DND-41 (cell line): Measurements from ENCODE around the gene MEAK7.

Experiments used
- ATAC-seq: fragments of 200-7000 bp; cut with Tn5 transposase; 3 replicates; pipeline ENCODE4 v1.9.1; 2021; ENCODE audit warnings: low read depth; ENCODE audit not compliant: insufficient read depth
- DNase-seq: peaks from one replicate; pipeline ENCODE4 v3.0.0-alpha.2; 2020
- H2AFZ ChIP-seq: 2 replicates; pipeline ENCODE4 v1.6.0; 2012; ENCODE audit warnings: low read depth, low read length
- H3K27ac ChIP-seq: 2 replicates; pipeline ENCODE4 v1.5.1; 2012; ENCODE audit warnings: low read length, inconsistent platforms
- H3K27me3 ChIP-seq: fragments of 200-600 bp; sonication (generic); 2 replicates; pipeline ENCODE4 v1.6.0; 2012; ENCODE audit warnings: low read length, mild to moderate bottlenecking, inconsistent platforms; ENCODE audit not compliant: insufficient read depth, poor library complexity
- H3K36me3 ChIP-seq: 2 replicates; pipeline ENCODE4 v1.5.1; 2012; ENCODE audit warnings: low read length, inconsistent platforms; ENCODE audit not compliant: insufficient read depth
- H3K4me1 ChIP-seq: 2 replicates; pipeline ENCODE4 v1.5.1; 2012; ENCODE audit warnings: mild to moderate bottlenecking, low read length; ENCODE audit not compliant: insufficient read depth
- H3K4me2 ChIP-seq: 2 replicates; pipeline ENCODE4 v1.6.0; 2012; ENCODE audit warnings: mild to moderate bottlenecking, moderate library complexity, low read length, inconsistent platforms; ENCODE audit not compliant: insufficient read depth
- H3K4me3 ChIP-seq, 2 experiments: fragments of 200-600 bp in 1 of 2; shearing (Covaris generic) in 1 of 2; 2 replicates each; pipeline ENCODE4 v1.5.1; 2012 to 2016; ENCODE audit warnings: inconsistent platforms in 2 of 2, low read length in 2 of 2, mild to moderate bottlenecking in 2 of 2, low read depth in 1 of 2, moderate library complexity in 1 of 2
- H3K79me2 ChIP-seq: 2 replicates; pipeline ENCODE4 v1.6.0; 2012; ENCODE audit warnings: low read length, inconsistent platforms; ENCODE audit not compliant: insufficient read depth
- H3K9ac ChIP-seq: 2 replicates; pipeline ENCODE4 v1.6.0; 2012; ENCODE audit warnings: low read depth, mild to moderate bottlenecking, inconsistent platforms, low read length, moderate library complexity
- H3K9me3 ChIP-seq: 2 replicates; pipeline ENCODE4 v1.5.1; 2012; ENCODE audit warnings: low read length, moderate library complexity, mild to moderate bottlenecking, inconsistent platforms; ENCODE audit not compliant: insufficient read depth, severe bottlenecking
- H4K20me1 ChIP-seq: 2 replicates; pipeline ENCODE4 v1.6.0; 2012; ENCODE audit warnings: low read length; ENCODE audit not compliant: insufficient read depth
- EZH2 ChIP-seq: IDR thresholded peaks from 3 replicates; pipeline ENCODE4 v1.6.1; 2012; ENCODE audit warnings: borderline replicate concordance, low read depth, mild to moderate bottlenecking, moderate library complexity, low read length, inconsistent platforms; ENCODE audit not compliant: severe bottlenecking
- TF ChIP-seq, protein P1 (sequence below): IDR thresholded peaks from 2 replicates; pipeline ENCODE4 v1.5.1; 2012; ENCODE audit warnings: borderline replicate concordance, low read length, moderate library complexity, mild to moderate bottlenecking; ENCODE audit not compliant: poor library complexity, severe bottlenecking; ENCODE audit errors: extremely low read depth

The MEAK7 gene

DNA sequence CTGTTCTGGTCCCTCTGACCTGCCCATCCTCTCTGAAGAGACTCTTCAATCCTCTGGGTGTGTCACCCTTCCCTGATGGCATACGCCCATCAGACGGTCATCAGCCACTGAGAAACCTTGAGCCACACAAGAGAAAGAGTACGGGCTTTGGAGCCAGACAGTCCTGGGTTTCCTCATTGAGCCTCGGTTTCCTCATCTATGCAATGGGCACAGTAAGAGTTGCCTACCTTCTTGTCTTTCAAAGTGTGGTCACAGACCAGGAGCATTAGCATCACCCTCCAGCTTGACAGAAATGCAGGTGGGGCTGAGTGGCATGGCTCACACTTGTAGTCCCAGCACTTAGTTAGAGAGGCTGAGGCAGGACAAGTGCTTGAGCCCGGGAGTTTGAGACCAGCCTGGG is 26.1 kb upstream of the MEAK7 start:
- no peak overlapping the region for H3K4me2 ChIP-seq
- no peaks in the 10 kb centered on the region; the same call in 1 of the 2 replicates for H4K20me1 ChIP-seq
- peaks cover 3% of the 10 kb centered on the region for H3K9me3 ChIP-seq
- ATAC-seq (no peak), DNase-seq (no peak)
- H3K4me3 ChIP-seq: no peak overlapping the region
- TF ChIP-seq, protein P1, sequence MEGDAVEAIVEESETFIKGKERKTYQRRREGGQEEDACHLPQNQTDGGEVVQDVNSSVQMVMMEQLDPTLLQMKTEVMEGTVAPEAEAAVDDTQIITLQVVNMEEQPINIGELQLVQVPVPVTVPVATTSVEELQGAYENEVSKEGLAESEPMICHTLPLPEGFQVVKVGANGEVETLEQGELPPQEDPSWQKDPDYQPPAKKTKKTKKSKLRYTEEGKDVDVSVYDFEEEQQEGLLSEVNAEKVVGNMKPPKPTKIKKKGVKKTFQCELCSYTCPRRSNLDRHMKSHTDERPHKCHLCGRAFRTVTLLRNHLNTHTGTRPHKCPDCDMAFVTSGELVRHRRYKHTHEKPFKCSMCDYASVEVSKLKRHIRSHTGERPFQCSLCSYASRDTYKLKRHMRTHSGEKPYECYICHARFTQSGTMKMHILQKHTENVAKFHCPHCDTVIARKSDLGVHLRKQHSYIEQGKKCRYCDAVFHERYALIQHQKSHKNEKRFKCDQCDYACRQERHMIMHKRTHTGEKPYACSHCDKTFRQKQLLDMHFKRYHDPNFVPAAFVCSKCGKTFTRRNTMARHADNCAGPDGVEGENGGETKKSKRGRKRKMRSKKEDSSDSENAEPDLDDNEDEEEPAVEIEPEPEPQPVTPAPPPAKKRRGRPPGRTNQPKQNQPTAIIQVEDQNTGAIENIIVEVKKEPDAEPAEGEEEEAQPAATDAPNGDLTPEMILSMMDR: no peak
- TF ChIP-seq EZH2: no peak
- H3K36me3 ChIP-seq: no peaks in the 10 kb centered on the region
- H3K9ac ChIP-seq: no peak overlapping the region
- H3K27me3 ChIP-seq: peaks cover 13% of the 10 kb centered on the region
- H2AFZ ChIP-seq: no peak overlapping the region
- H3K79me2 ChIP-seq: no peaks in the 10 kb centered on the region
- H3K4me1 ChIP-seq: no peaks in the 10 kb centered on the region
- no peak overlapping the region for H3K27ac ChIP-seq

DNA sequence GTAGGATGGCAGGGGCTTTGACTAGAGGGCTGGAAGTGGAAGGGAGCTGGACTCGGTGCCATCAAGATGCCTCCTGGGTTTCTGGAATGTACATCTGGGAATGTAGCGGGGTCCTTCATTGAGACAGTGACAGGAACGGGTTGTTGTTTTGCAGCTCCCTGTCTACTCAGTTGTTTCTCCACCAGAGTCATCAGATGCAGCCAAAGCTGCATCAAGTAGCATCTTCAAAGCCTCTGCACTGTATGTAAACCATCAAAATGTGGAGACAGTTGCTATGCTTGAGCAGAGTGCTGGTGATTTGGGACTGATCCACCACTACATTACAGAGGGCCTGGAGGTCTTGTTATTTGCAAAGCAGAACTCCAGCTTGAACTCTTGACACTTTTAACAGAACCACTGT is 25.1 kb upstream of the MEAK7 start:
- no peak for ATAC-seq
- Histone ChIP-seq H3K36me3 (no peaks in the 10 kb centered on the region), H3K9me3 (peaks cover 3% of the 10 kb centered on the region), H3K79me2 (no peaks in the 10 kb centered on the region), H3K4me3 (no peak overlapping the region), H3K27ac (no peak overlapping the region), H2AFZ (no peak overlapping the region), H3K9ac (no peak overlapping the region), H4K20me1 (no peaks in the 10 kb centered on the region; the same call in 1 of the 2 replicates), H3K27me3 (peaks cover 8% of the 10 kb centered on the region), H3K4me1 (no peaks in the 10 kb centered on the region), H3K4me2 (no peak overlapping the region)
- no peak for DNase-seq
- TF ChIP-seq, protein P1: no peak
- no peak for TF ChIP-seq EZH2

DNA sequence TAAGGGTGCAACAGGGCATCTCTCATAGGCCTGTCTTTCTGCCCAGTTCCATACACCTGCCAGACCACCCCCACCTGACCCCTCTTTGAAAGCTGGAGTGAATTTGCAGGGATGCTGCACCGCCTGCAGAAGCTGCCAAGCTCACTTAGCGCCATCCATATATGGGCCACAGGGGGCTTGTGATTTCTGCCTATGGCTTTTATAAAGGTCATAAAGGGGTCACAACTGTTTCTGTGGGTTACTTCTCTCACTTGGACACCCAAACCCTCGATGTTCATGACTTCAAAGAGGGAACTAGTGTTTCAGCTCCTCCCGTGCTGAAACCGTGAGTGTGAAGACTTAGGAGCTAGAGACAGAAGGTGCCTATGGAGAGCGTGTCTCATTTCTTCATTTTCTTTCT is 23.9 kb upstream of the MEAK7 start:
- Histone ChIP-seq H3K4me1 (no peaks in the 10 kb centered on the region), H3K27me3 (peaks cover 6% of the 10 kb centered on the region), H2AFZ (no peak overlapping the region), H3K4me2 (no peak overlapping the region), H3K27ac (no peak overlapping the region), H3K9ac (no peak overlapping the region), H3K9me3 (peaks cover 3% of the 10 kb centered on the region), H4K20me1 (no peaks in the 10 kb centered on the region; the same call in 1 of the 2 replicates), H3K36me3 (no peaks in the 10 kb centered on the region), H3K4me3 (no peak overlapping the region), H3K79me2 (no peaks in the 10 kb centered on the region)
- no peak for ATAC-seq
- TF ChIP-seq, protein P1: no peak
- no peak for TF ChIP-seq EZH2
- no peak for DNase-seq
